Fibroblast of mammary gland (primary cell): ENCODE results near the gene CWF19L1.
A peak's percentile ranks its signal among the peaks of the same experiment; 100 is the strongest.

Experiments
- DNase-seq: peaks from one replicate; pipeline ENCODE4 v3.0.0-alpha.2; 2010; ENCODE audit warnings: low read depth
- H3K4me3 ChIP-seq: 2 replicates; pipeline ENCODE4 v1.5.1; 2011; ENCODE audit warnings: low read depth, mild to moderate bottlenecking, low read length, moderate library complexity; ENCODE audit not compliant: control insufficient read depth
- TF ChIP-seq, protein P1 (sequence below): conservative IDR thresholded peaks from 2 replicates; pipeline ENCODE4 v1.5.1; 2011; ENCODE audit warnings: low read depth, low read length, inconsistent platforms; ENCODE audit not compliant: control insufficient read depth, insufficient read depth

The CWF19L1 gene

GRCh38 chr10:100184426-100184825 lies 83.0 kb downstream of the CWF19L1 start:
- DNase-seq, result peak; percentile 43
- peak overlapping the region; percentile 80 for H3K4me3 ChIP-seq
- TF ChIP-seq, protein P1, sequence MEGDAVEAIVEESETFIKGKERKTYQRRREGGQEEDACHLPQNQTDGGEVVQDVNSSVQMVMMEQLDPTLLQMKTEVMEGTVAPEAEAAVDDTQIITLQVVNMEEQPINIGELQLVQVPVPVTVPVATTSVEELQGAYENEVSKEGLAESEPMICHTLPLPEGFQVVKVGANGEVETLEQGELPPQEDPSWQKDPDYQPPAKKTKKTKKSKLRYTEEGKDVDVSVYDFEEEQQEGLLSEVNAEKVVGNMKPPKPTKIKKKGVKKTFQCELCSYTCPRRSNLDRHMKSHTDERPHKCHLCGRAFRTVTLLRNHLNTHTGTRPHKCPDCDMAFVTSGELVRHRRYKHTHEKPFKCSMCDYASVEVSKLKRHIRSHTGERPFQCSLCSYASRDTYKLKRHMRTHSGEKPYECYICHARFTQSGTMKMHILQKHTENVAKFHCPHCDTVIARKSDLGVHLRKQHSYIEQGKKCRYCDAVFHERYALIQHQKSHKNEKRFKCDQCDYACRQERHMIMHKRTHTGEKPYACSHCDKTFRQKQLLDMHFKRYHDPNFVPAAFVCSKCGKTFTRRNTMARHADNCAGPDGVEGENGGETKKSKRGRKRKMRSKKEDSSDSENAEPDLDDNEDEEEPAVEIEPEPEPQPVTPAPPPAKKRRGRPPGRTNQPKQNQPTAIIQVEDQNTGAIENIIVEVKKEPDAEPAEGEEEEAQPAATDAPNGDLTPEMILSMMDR, result no peak

DNA sequence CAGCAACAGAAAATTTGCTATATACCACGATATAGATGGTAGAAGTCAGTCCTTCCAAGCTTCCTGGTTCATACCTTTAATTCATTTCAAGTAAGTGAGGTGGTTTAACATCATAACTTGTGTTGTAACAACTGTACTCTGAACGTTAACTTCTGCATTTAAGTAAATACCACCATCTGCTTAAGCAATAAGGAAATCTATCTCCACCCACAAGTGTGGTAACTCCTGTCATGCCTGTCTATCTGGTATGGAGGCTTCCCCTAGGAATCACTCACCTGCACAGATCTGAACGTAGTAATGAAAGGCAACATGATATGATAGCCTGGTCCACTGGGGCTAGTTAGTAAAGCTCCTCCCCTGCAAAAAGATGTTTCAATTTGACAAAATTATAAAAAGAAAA lies 84.0 kb downstream of the CWF19L1 start:
- TF ChIP-seq, protein P1, result no peak
- no peak overlapping the region for H3K4me3 ChIP-seq
- peak; percentile 44 for DNase-seq

DNA sequence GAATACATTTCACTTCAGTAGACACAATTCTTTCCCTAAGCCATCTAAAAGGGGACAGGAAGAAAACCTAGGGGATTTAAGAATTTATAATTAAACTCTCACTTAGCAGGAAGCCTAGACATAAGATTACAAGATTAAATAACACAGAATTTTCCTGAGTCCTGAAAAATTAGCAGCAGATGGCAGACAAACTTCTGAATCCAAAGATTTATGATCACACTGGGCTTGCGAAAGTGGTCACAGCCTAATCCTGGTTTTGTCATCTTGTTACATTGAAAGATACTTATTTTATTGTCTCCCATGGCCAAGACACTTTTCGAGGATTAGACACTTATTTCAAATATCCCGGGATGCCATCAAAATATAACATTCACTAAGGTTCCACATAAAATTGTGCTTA lies 84.5 kb downstream of the CWF19L1 start:
- TF ChIP-seq, protein P1, result no peak
- no peak overlapping the region for H3K4me3 ChIP-seq
- no peak for DNase-seq
